CD4-positive, alpha-beta T cell treated with Interleukin-17A for 1 hour (primary cell): ENCODE results near the gene PSORS1C1.
"Not testable (repeated sequence)": the region's sequence is repeated elsewhere in the genome, so short reads cannot be mapped to it uniquely, and the experiment has no call there.

Experiments
- DNase-seq: peaks from one replicate; pipeline ENCODE4 v3.0.0-alpha.2; 2020

PSORS1C1 gene

GRCh38 chr6:31180500-31180899, 65.9 kb downstream of the PSORS1C1 start:
- peak; percentile 84 for DNase-seq

DNA sequence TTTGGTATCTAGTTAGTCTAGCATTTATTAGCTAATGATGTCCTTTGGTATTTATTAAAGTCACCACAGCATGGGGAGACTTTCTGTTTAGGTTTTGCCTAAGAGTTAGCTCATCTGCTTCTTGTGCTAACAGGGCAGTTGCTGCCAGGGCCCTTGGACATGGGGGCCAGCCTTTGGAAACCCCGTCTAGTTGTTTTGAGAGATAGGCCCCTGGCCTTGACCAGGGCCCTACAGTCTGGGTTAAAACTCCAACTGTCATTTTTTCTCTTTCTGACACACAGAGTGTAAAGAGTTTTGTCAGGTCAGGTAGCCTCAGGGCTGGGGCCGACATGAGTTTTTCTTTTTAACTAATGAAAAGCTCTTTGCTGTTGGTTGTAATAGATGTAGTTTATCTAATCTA, 68.7 kb downstream of the PSORS1C1 start:
- DNase-seq: not testable (repeated sequence)

GRCh38 chr6:31183859-31184258, 69.3 kb downstream of the PSORS1C1 start:
- DNase-seq: not testable (repeated sequence)

DNA sequence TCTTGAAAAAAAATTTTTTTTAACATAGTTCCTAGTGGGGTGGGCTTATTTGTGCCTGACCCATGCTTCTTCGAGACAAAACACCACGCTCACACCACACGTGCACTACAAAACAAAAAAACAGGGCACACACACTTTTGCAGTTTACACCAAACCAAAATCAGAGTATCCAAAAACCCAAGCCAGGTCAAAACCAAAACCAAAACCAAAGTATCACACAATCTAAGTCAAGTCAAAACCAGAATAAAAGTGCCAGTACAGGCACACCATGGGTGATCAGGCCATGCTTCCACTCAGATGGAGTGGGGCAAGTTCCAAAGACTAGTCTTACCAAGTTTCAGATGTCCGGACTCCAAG, 71.1 kb downstream of the PSORS1C1 start:
- not testable (repeated sequence) for DNase-seq

GRCh38 chr6:31186052-31186734, 71.6 kb downstream of the PSORS1C1 start:
- DNase-seq: no peak

DNA sequence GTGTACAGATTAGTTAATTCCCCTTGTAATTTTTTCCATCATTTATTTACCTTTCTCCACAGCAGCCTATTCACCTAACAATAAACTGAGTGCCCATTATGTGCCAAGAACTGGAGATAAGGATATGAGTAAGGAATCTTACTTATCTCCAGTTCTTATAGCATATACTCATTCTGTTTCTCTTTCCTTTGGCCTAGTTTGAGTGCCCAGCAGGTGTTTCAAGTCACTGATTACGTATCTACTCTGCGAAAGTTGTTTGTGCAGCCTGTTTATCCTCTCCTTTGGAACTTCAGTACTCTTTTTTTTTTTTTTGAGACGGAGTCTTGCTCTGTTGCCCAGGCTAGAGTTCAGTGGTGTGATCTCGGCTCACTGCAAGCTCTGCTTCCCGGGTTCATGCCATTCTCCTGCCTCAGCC, 73.2 kb downstream of the PSORS1C1 start:
- no peak for DNase-seq

DNA sequence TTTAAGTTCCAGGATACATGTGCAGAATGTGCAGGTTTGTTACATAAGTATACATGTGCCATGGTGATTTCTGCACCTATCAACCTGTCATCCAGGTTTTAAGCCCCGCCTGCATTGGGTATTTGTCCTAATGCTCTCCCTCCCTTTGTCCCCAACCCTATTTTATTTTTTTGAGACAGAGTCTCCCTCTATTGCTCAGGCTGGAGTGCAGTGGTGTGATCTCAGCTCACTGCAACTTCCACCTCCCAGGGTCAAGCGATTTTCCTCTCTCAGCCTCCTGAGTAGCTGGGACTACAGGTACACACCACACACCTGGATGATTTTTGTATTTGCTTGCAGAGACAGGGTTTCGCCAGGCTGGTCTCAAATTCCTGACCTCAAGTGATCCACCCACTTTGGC, 74.6 kb downstream of the PSORS1C1 start:
- not testable (repeated sequence) for DNase-seq
